Subcutaneous adipose tissue (tissue), 4 donors: ENCODE data around the gene FMN1. TPM values are rescaled to one million over a fixed set of nuclear protein-coding genes. Genes with fewer than 3 reads are reported as not detected.

Source experiments
- total RNA-seq, 4 donors: library from RNA; depleted of rRNA; stranded (reverse); fragments of >200 nt; gene quantifications; one replicate each; pipeline ENCODE4 v1.1.0, GENCODE V29; 2016
- TF ChIP-seq, protein P1 (sequence below): fragments of 450-650 bp; IDR thresholded peaks from one replicate; pipeline ENCODE4 v1.5.1; 2016; ENCODE audit warnings: low read depth, mild to moderate bottlenecking, control low read depth, antibody characterized with exemption, moderate library complexity

FMN1 gene
- total RNA-seq, 4 donors from 2014 or later, result 15.6 to 76.7 (median 53.9) TPM

DNA sequence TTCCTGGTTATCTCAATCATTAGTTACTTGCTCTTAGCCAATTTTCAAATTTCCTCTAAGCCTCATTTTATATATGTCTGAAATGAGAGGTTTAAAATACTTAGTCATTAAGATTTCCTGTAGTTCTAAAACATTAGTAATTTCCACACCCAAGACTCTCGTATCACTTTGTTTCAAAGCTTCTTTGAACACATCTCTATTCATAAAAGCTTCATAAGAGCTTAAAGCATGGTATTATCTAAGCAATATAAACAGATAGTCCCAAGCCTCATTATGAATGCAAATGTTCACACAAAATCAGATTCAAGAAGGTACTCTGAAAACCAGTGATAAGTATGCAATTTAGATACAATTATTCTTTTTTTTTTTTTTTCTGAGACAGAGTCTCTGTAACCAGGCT is 217.0 kb downstream of the FMN1 start:
- TF ChIP-seq, protein P1, sequence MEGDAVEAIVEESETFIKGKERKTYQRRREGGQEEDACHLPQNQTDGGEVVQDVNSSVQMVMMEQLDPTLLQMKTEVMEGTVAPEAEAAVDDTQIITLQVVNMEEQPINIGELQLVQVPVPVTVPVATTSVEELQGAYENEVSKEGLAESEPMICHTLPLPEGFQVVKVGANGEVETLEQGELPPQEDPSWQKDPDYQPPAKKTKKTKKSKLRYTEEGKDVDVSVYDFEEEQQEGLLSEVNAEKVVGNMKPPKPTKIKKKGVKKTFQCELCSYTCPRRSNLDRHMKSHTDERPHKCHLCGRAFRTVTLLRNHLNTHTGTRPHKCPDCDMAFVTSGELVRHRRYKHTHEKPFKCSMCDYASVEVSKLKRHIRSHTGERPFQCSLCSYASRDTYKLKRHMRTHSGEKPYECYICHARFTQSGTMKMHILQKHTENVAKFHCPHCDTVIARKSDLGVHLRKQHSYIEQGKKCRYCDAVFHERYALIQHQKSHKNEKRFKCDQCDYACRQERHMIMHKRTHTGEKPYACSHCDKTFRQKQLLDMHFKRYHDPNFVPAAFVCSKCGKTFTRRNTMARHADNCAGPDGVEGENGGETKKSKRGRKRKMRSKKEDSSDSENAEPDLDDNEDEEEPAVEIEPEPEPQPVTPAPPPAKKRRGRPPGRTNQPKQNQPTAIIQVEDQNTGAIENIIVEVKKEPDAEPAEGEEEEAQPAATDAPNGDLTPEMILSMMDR, result no peak

DNA sequence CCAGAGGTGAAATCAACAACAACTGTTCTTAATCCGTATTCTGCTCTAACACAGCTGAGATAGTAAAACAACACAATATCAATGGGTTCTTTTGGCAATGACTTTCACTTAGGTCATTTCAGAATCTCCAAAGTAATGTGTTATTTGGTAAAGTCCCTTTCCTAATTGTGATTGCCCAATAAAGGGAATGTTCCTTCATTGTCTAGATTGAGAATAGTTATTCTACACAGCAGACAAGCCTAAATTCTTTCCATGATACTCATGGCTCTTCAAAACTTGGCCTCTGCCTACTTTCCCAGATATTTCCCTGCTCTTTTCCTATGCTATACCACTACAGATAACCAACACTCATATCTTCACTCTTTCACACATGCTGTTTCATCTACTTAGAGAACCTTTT is 219.8 kb downstream of the FMN1 start:
- TF ChIP-seq, protein P1, result no peak

DNA sequence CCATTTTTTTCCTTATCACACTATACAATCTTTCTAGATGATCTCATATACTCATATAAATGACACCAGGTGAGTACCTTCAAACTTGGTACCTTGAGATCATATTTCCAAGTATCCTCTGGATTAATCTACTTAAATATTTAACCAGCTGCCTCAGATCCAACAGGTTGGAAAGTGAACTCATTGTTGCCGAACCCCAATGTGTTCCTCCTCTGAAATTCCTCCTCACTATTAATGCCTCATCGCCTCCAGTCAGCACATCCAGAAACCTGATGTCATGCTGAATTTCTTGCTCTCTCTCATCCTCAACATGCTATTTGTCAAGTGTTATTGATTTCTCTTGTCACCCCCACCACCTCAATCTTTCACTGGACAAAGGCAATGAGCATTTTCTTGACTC is 221.8 kb downstream of the FMN1 start:
- TF ChIP-seq, protein P1, result no peak

DNA sequence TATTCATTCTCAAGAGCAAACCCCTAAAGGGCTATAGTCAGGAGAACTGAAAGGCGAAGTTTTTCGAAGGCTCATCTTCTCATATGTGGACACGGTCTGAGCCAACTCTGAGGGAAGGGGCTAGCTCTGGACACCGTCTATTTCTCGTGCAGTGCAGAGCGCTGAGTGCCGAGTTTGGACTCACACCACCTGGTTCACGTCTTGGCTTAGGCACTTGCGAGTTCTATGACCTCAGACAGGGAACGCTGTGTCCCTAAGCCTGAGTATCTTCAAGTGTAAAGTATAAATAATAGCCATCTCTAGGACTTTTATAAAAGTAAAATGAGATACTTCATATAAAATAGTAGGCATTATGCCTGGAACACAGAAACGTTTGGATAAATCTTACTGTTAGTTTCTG is 223.7 kb downstream of the FMN1 start:
- TF ChIP-seq, protein P1, result no peak

DNA sequence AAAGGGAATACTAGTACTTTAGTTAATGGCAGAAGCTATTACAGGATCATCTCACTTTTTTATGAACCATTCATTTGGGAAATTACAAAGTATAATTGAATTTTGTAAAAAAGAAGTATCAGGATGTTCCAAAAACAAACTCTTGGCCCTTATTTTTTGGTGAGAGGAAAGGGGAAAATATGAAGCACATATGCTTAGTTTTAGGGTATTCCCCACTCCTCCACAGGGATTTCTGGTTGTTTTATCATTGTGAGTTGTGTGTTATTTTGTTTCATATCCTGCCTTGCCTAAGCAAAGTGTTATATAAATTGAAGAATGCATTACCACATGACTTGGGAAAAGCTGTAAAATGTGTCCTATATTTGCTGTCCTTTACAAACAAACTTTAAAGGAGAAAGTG is 227.0 kb downstream of the FMN1 start:
- TF ChIP-seq, protein P1, result no peak

DNA sequence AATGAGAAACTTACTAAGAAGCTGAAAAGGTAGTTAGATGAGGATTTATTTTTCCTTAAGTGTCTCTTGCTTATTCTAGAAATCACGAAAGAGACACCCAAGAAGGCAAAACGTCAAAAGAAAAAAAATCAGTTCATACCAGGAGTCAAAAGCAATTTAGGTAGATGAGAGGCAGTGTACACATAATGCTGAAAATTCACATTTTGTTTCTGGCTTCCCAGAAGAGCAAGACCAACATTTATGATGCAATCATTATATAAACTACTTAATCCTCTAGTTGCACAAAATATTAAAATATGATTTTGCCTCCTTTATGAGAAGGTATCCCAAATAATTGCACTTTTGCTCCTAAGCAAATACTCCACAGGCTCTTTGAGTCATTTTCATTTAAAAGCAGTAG is 228.0 kb downstream of the FMN1 start:
- TF ChIP-seq, protein P1, result no peak

DNA sequence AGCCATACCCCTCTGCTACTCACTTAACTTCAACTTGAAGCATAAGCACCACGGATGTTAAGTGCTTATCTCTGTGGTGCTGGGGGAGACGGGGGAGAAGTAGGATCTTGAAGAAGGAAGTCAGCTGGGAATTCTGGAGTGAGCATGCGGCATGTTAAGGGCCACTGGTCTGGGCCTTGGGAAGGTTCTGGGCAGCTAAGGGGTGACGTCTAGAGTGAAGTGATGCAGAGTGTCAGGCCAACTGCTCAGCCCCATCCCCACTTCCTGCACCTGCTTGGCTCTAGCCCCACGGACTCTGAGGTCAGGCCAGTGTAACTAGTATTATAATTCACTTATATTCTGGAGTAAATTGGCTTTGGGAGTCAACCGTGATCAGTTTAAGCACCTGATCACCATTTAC is 228.6 kb downstream of the FMN1 start:
- TF ChIP-seq, protein P1, result no peak
